SK-N-SH (cell line): Measurements from ENCODE around the gene NBPF3. TPM values are rescaled to one million over a fixed set of nuclear protein-coding genes. Genes with fewer than 3 reads are reported as not detected.

ENCODE experiments used
- CTCF ChIA-PET: fragments of 300-600, 350-600 bp; formaldehyde crosslinking; extraction: SDS; loops from one replicate; lab custom pipeline; 2021; lab: Yijun Ruan, JAX
- POLR2A ChIA-PET: fragments of 350-600 bp; sonication (Branson Sonifier 250); formaldehyde crosslinking; extraction: SDS; loops from one replicate; lab custom pipeline; 2020; ENCODE audit warnings: antibody characterized with exemption, inconsistent platforms; lab: Yijun Ruan, JAX
- DNase-seq: peaks from one replicate; pipeline ENCODE4 v3.0.0; 2012
- H2AFZ ChIP-seq: fragments of 200-600 bp; sonication (generic); 2 replicates; pipeline ENCODE4 v1.8.1; 2016; ENCODE audit warnings: antibody characterized with exemption, mild to moderate bottlenecking, low read depth
- H3F3A ChIP-seq: fragments of 200-600 bp; sonication (generic); replicated peaks from 2 replicates; pipeline ENCODE3; 2016; ENCODE audit warnings: antibody characterized with exemption, mild to moderate bottlenecking; ENCODE audit not compliant: insufficient read depth
- H3K27ac ChIP-seq, 2 experiments: fragments of 200-500 bp in 1 of 2; fragments of 200-600 bp in 1 of 2; sonication (Bioruptor generic) in 1 of 2; sonication (generic), shearing (Covaris generic) in 1 of 2; 2 replicates each; pipeline versions ENCODE4 v1.5.1 to v1.6.1; 2014 to 2016; ENCODE audit warnings: low read depth in 2 of 2, inconsistent platforms in 1 of 2, low read length in 1 of 2, mild to moderate bottlenecking in 1 of 2, mixed read lengths in 1 of 2
- H3K27me3 ChIP-seq: fragments of 200-600 bp; sonication (generic), shearing (Covaris generic); 2 replicates; pipeline ENCODE4 v1.6.1; 2016; ENCODE audit warnings: mixed run types; ENCODE audit not compliant: insufficient read depth
- H3K36me3 ChIP-seq, 2 experiments: fragments of 200-500 bp in 1 of 2; fragments of 200-600 bp in 1 of 2; sonication (Bioruptor generic) in 1 of 2; sonication (generic) in 1 of 2; replicated peaks in 1 of 2; 2 replicates each; pipeline versions ENCODE3 to v1.5.1; 2014 to 2016; ENCODE audit warnings: low read length in 1 of 2, mild to moderate bottlenecking in 1 of 2; ENCODE audit not compliant: insufficient read depth in 2 of 2, control insufficient read depth in 1 of 2
- H3K4me1 ChIP-seq, 2 experiments: fragments of 200-500 bp in 1 of 2; fragments of 200-600 bp in 1 of 2; sonication (Bioruptor generic) in 1 of 2; sonication (generic), shearing (Covaris generic) in 1 of 2; 2 replicates each; pipeline versions ENCODE4 v1.5.1 to v1.6.1; 2014 to 2016; ENCODE audit warnings: low read depth in 1 of 2, low read length in 1 of 2, mixed run types in 1 of 2; ENCODE audit not compliant: insufficient read depth in 2 of 2, control insufficient read depth in 1 of 2
- H3K4me2 ChIP-seq: fragments of 200-600 bp; sonication (generic), shearing (Covaris generic); 2 replicates; pipeline ENCODE4 v1.6.1; 2017; ENCODE audit warnings: mixed run types
- H3K4me3 ChIP-seq, 2 experiments: fragments of 200-500 bp in 1 of 2; fragments of 200-600 bp in 1 of 2; sonication (Bioruptor generic) in 1 of 2; sonication (generic), shearing (Covaris generic) in 1 of 2; 2 replicates each; pipeline versions ENCODE4 v1.5.1 to v1.8.1; 2014 to 2016; ENCODE audit warnings: low read depth in 2 of 2, inconsistent platforms in 1 of 2, low read length in 1 of 2, mild to moderate bottlenecking in 1 of 2, mixed read lengths in 1 of 2, moderate library complexity in 1 of 2
- H3K79me2 ChIP-seq: fragments of 200-600 bp; sonication (generic); 2 replicates; pipeline ENCODE4 v1.8.1; 2017; ENCODE audit warnings: mild to moderate bottlenecking; ENCODE audit not compliant: insufficient read depth
- H3K9ac ChIP-seq: fragments of 200-600 bp; sonication (generic); 2 replicates; pipeline ENCODE4 v1.6.1; 2017; ENCODE audit warnings: mixed run types
- H3K9me2 ChIP-seq: fragments of 200-600 bp; sonication (generic); 2 replicates; pipeline ENCODE4 v1.6.1; 2017; ENCODE audit warnings: mixed run types
- H3K9me3 ChIP-seq: fragments of 200-600 bp; sonication (generic); 2 replicates; pipeline ENCODE4 v1.6.1; 2017; ENCODE audit warnings: mixed run types, mild to moderate bottlenecking, moderate library complexity
- H4K20me1 ChIP-seq: fragments of 200-600 bp; sonication (generic); 2 replicates; pipeline ENCODE4 v1.6.1; 2017; ENCODE audit warnings: mild to moderate bottlenecking, mixed run types; ENCODE audit not compliant: insufficient read depth
- CHD2 ChIP-seq: fragments of 150-350 bp; IDR thresholded peaks from 2 replicates; pipeline ENCODE4 v1.6.1; 2018; ENCODE audit warnings: low read length; ENCODE audit not compliant: partially characterized antibody
- ELF1 ChIP-seq: IDR thresholded peaks from 2 replicates; pipeline ENCODE4 v1.4.0; 2012
- FOXJ3 ChIP-seq: sonication (generic); formaldehyde crosslinking; IDR thresholded peaks from 2 replicates; pipeline ENCODE4 v1.5.1; 2020; ENCODE audit warnings: mild to moderate bottlenecking, missing genetic modification reagents
- GABPA ChIP-seq: IDR thresholded peaks from 2 replicates; pipeline ENCODE4 v1.4.0; 2012; ENCODE audit warnings: low read depth, mild to moderate bottlenecking
- IRF3 ChIP-seq: fragments of 150-350 bp; IDR thresholded peaks from 2 replicates; pipeline ENCODE4 v1.6.1; 2016; ENCODE audit warnings: mild to moderate bottlenecking, low read depth, low read length
- JUND ChIP-seq: IDR thresholded peaks from 2 replicates; pipeline ENCODE4 v1.4.0; 2012
- MEF2A ChIP-seq: IDR thresholded peaks from 2 replicates; pipeline ENCODE4 v1.4.0; 2012; ENCODE audit warnings: low read depth, borderline replicate concordance
- NFIC ChIP-seq: IDR thresholded peaks from 2 replicates; pipeline ENCODE4 v1.4.0; 2012; ENCODE audit warnings: borderline replicate concordance
- RCOR1 ChIP-seq: fragments of 150-350 bp; IDR thresholded peaks from 2 replicates; pipeline ENCODE4 v1.6.1; 2017; ENCODE audit warnings: antibody characterized with exemption, low read length
- RFX5 ChIP-seq: IDR thresholded peaks from 2 replicates; pipeline ENCODE4 v1.6.1; 2012; ENCODE audit warnings: mild to moderate bottlenecking, improper control_type of control experiment, low read length
- RXRA ChIP-seq: IDR thresholded peaks from 2 replicates; pipeline ENCODE4 v1.4.0; 2012; ENCODE audit warnings: low read depth, mild to moderate bottlenecking, borderline replicate concordance
- TAF1 ChIP-seq: IDR thresholded peaks from 2 replicates; pipeline ENCODE4 v1.6.1; 2012; ENCODE audit warnings: low read depth, mild to moderate bottlenecking, low read length, moderate library complexity, borderline replicate concordance
- TCF12 ChIP-seq: IDR thresholded peaks from 2 replicates; pipeline ENCODE4 v1.4.0; 2012
- TEAD4 ChIP-seq: IDR thresholded peaks from 2 replicates; pipeline ENCODE4 v1.4.0; 2012; ENCODE audit warnings: mild to moderate bottlenecking, borderline replicate concordance; ENCODE audit not compliant: insufficient read depth
- USF1 ChIP-seq: IDR thresholded peaks from 2 replicates; pipeline ENCODE4 v1.4.0; 2012; ENCODE audit warnings: low read depth, borderline replicate concordance
- WGBS: methylation state at CpG from one replicate; pipeline ENCODE4 v1.1.6; 2017; ENCODE audit warnings: low lambda C conversion rate; 5-methylcytosine and 5-hydroxymethylcytosine counted together
- polyA plus RNA-seq, 3 experiments: library from polyadenylated mRNA; depleted of rRNA; stranded (reverse); fragments of >200 nt; gene quantifications; 2 replicates each; pipeline ENCODE4 v1.2.3, GENCODE V29; 2012
- TF ChIP-seq, protein P1 (sequence below): fragments of 200-600 bp; sonication (generic); IDR thresholded peaks from 2 replicates; pipeline ENCODE4 v1.6.1; 2017; ENCODE audit warnings: antibody characterized with exemption, mild to moderate bottlenecking, moderate library complexity
- TF ChIP-seq, protein P2 (sequence below): IDR thresholded peaks from 2 replicates; pipeline ENCODE4 v1.4.0; 2012; ENCODE audit warnings: low read depth

Gene NBPF3
- polyA plus RNA-seq, 1 of the 3 experiments (the other 2 are of a cell fraction) = 6.4 TPM

DNA sequence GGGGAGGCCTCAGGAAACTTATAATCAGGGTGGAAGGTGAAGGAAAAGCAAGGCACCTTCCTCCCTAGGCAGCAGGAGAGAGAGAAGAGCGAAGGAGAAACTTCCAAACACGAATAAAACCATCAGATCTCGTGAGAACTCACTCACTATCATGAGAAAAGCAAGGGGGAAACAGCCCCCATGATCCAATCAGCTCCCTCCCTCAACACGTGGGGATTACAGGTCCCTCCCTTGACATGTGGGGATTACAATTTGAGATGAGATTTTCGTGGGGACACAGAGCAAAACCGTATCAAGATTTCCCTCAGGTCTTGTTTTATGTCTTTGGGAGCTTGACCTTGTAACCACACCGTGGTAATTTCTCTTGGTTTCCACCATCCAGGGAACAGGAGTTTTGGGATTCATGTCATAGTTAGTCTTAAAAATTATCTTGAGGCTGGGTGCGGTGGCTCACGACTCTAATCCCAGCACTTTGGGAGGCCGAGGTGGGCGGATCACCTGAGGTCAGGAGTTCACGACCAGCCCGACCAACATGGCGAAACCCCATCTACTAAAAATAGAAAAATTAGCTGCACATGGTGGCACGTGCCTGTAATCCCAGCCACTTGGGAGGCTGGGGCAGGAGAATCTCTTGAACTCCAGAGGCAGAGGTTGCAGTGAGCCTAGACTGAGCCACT, 47.2 kb upstream of the NBPF3 start:
- no peaks in the 10 kb centered on the region for H3K9me3 ChIP-seq
- no peaks in the 10 kb centered on the region for H3K9me2 ChIP-seq
- H3K36me3 ChIP-seq = no peaks in the 10 kb centered on the region
- no peaks in the 10 kb centered on the region for H3K79me2 ChIP-seq
- no peak overlapping the region for H3K9ac ChIP-seq
- ChIA-PET POLR2A (no interaction called here), CTCF (interaction anchor here (0.8 kb wide), 2 partner anchors 22 to 24 kb away, joined by 3 to 4 read pairs; no protein-coding TSS in a partner anchor)
- no peak overlapping the region for H3K27ac ChIP-seq
- no peak overlapping the region for H3K4me3 ChIP-seq
- no peaks in the 10 kb centered on the region for H3K27me3 ChIP-seq
- no peaks in the 10 kb centered on the region for H4K20me1 ChIP-seq
- no peaks in the 10 kb centered on the region for H3F3A ChIP-seq
- 67% methylated on average over 15 of the region's 15 CpGs for WGBS
- H2AFZ ChIP-seq = no peak overlapping the region
- H3K4me2 ChIP-seq = no peak overlapping the region
- no peak for DNase-seq
- no peak for TF ChIP-seq FOXJ3 (CRISPR knock-in tag)
- no peak for TF ChIP-seq RCOR1
- no peak for TF ChIP-seq RFX5
- TF ChIP-seq, protein P1, sequence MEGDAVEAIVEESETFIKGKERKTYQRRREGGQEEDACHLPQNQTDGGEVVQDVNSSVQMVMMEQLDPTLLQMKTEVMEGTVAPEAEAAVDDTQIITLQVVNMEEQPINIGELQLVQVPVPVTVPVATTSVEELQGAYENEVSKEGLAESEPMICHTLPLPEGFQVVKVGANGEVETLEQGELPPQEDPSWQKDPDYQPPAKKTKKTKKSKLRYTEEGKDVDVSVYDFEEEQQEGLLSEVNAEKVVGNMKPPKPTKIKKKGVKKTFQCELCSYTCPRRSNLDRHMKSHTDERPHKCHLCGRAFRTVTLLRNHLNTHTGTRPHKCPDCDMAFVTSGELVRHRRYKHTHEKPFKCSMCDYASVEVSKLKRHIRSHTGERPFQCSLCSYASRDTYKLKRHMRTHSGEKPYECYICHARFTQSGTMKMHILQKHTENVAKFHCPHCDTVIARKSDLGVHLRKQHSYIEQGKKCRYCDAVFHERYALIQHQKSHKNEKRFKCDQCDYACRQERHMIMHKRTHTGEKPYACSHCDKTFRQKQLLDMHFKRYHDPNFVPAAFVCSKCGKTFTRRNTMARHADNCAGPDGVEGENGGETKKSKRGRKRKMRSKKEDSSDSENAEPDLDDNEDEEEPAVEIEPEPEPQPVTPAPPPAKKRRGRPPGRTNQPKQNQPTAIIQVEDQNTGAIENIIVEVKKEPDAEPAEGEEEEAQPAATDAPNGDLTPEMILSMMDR = no peak
- TF ChIP-seq TEAD4 = no peak
- no peak for TF ChIP-seq CHD2
- TF ChIP-seq ELF1 = no peak
- no peak for TF ChIP-seq TCF12
- no peaks in the 10 kb centered on the region for H3K4me1 ChIP-seq

- H3K9ac ChIP-seq = no peak overlapping the region
Measured at GRCh38 chr1:21396516-21396915, 43.4 kb upstream of the NBPF3 start.

More at GRCh38 chr1:21396516-21396915, 43.4 kb upstream of the NBPF3 start:
- ChIA-PET POLR2A (no interaction called here), CTCF (no interaction called here)
- Histone ChIP-seq H3F3A (no peaks in the 10 kb centered on the region), H3K79me2 (no peaks in the 10 kb centered on the region), H3K27ac (no peak overlapping the region), H3K4me1 (no peaks in the 10 kb centered on the region), H2AFZ (no peak overlapping the region), H3K9me3 (no peaks in the 10 kb centered on the region), H3K27me3 (no peaks in the 10 kb centered on the region), H3K4me2 (no peak overlapping the region), H3K4me3 (no peak overlapping the region), H3K36me3 (no peaks in the 10 kb centered on the region), H4K20me1 (no peaks in the 10 kb centered on the region), H3K9me2 (no peaks in the 10 kb centered on the region)
- DNase-seq = no peak
- TF ChIP-seq RXRA (no peak), NFIC (no peak), IRF3 (no peak), GABPA (no peak), MEF2A (no peak), USF1 (no peak), JUND (no peak), ELF1 (no peak), TAF1 (no peak)
- TF ChIP-seq, protein P2, sequence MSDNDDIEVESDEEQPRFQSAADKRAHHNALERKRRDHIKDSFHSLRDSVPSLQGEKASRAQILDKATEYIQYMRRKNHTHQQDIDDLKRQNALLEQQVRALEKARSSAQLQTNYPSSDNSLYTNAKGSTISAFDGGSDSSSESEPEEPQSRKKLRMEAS = no peak
- TF ChIP-seq, protein P1 = no peak
- 56% methylated on average over 4 of the region's 4 CpGs for whole genome bisulfite sequencing
